Putamen (tissue), 1 donor: Measurements from ENCODE around the gene CGB3.
"Not testable (repeated sequence)": the region's sequence is repeated elsewhere in the genome, so short reads cannot be mapped to it uniquely, and the experiment has no call there.

Source experiments
- DNase-seq: peaks from one replicate; pipeline ENCODE4 v3.0.0-alpha.2; 2016; ENCODE audit warnings: low spot score

Gene CGB3

DNA sequence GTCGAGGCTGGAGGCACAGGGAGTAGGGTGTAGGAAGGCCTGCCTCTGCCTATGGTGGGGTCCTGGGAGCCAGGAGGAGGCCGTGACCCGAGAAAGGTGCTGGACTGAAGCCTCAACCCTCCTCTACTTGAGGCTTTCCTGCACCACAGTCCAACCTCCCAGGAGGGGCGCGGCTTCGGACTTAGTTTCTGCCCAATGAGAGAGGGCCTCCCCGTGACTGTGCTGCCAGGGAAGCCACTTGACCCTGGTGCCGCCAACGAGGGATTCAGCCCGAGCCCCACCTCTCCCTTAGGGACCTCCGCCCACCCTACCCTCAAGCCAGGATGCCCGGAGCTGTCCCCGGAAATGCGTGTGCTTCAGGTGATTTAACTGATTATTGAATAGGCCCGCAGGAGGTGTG is at the start of gene CGB3:
TSS of gene CGB3 (minus strand) at position 101 of the 400 bp plus-strand sequence. CDS start 362 bp downstream, outside the sequence.
- not testable (repeated sequence) for DNase-seq

DNA sequence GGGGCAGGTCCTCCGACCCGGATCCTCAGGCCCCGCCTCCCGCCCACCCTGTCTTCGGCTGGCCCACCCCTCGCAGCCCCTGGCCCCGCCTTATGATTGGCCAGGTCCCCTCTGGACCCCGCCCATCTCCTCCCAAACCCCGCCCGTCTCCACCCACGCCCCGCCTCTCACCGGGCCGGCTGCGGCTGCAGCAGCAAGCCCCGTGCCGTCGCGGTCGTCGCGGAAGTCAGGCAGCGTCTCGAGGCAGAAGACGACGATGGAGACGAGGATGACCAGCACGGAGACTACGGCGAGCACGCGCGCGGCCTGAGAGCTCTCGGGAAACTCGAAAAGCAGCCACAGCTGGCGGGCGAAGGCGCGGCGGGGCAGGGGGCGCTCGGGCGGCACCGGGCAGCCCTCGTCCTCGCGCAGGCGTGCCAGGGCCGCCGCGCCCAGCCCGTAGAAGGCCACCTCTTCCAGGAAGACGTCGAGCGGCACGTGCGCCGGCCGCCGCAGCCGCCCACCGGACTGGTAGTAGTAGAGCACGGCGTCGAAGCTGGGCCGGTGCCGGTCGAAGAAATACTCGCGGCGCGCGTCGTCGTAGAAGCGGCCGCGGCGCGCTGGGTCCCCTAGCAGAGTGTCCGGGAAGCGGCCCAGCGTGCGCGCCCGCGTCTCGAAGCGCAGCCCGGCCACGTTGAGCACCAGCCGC is 47.9 kb upstream of the CGB3 start:
- no peak for DNase-seq

DNA sequence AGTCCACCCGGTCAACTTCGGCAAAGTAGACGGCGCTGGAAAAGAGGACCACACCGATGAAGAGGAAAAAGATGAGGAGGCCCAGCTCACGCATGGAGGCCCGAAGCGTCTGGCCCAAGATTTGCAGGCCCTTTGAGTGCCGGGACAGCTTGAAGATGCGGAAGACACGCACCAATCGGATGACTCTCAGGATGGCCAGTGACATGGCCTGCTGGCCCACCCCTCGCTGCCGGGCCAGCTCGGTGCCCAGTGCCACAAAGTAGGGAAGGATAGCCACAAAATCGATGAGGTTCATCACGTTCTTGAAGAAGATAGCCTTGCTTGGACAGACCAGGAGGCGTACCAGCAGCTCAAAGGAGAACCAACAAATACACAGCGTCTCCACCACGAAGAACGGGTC is 46.3 kb upstream of the CGB3 start:
- DNase-seq, result no peak

DNA sequence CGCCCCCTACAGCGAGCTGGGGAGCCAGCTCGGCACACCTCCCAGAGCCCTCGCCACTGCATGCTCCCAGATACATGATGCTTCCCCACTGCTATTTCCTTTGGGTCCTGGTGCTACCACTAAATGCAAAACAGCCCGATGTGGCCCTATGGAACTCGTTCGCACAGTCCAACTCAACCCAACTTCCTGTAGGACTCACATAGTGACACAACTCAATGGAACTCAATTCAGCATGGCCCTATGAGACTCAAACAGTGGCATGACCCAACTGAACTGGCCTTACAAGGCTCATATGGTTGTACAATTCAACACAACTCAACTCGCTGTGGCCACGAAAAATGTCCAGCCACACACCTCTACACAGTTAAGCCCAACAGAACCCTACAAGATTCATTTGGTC is 44.9 kb upstream of the CGB3 start:
- DNase-seq, result no peak

DNA sequence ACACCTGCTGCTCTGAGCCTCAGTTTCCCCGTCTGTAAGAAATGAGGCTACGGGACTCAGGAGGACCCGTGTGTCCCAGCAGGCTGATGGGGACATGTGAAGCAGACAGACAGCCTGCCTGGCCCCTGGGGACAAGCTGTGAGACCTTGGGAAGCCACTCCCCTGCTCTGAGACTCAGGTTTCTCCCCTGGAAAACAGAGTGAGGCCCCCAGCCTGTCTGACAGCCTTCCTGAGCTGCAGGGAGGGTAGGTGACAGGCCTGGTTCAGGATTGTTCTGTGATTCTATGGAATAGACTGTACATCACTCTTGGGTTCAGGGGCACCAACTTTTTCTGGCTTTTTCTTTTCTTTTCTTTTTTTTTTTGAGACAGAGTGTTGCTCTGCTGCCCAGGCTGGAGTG is 43.4 kb upstream of the CGB3 start:
- DNase-seq, result no peak

DNA sequence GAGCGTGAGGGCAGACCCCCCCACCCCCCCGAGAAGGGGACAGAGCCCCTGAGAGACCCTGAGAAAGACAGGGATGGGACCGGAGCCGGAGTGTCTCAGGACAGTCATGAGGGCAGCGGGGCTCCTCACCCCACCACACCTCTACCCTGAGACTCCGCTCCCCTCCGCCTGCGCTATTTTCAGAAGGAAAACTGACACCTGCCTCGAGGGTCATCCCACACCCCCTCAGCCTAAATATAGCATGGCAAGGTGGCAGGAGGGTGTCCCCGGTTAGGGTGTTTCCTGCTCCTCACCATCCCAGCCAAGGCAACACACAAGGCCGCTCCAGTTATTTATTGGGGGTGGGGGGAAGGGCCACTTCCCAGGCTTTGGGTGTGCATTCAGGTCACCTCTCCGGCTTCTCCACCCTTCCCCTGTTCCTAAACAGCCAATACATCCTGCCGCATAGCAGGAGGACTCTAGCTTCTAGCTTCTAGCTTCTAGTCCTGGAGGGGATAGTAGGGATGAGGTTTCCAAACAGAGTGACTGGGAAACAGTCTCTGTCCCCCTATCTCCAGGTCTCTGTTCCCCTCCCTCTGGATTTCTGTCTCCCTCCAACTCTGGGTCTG is 41.9 kb upstream of the CGB3 start:
- no peak for DNase-seq

DNA sequence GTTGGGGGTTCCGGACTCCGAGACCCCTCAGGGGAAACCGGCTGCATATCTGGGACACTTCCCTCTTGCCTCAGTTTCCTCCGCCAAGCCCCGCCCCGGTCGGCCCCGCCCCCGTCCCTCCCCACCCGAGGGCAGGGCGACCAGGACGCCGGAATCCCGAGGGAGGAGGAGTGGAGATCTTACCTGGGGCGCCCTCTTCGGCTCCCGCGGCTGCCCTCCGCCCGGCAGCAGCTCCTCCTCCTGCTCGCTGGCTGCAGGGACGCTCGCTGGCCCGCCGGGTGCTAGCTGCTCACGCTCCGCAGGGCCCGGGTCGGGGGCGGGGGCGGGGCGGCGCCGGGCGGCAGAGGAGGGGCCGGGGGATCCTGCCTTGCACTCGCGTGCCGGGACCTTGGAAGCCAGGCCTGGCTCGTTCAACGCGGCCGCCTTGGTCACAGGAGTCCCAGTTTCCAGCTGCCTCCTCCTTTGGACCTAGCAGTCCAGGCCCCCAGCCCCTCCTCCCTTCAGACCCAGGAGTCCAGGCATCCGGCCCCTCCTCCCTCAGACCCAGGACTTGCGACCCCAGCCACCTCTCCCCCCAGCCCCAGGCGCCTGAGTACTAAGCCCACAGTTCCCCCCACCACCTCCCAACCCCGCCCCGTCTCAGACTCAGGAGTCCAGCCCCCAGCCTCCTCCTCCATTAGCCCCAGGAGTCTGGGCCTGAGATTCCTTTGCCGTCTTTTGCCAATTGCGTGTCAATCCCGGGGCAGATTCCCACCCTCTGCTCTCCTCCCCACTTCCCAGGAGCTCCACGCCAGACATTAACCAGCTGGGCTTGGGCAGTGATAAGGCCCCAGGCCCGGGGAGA is 40.9 kb upstream of the CGB3 start, which contains the start of gene NTF4:
TSS of gene NTF4 (minus strand) at position 51 of the 844 bp plus-strand sequence. CDS start 2,821 bp downstream, outside the sequence.
- no peak for DNase-seq

DNA sequence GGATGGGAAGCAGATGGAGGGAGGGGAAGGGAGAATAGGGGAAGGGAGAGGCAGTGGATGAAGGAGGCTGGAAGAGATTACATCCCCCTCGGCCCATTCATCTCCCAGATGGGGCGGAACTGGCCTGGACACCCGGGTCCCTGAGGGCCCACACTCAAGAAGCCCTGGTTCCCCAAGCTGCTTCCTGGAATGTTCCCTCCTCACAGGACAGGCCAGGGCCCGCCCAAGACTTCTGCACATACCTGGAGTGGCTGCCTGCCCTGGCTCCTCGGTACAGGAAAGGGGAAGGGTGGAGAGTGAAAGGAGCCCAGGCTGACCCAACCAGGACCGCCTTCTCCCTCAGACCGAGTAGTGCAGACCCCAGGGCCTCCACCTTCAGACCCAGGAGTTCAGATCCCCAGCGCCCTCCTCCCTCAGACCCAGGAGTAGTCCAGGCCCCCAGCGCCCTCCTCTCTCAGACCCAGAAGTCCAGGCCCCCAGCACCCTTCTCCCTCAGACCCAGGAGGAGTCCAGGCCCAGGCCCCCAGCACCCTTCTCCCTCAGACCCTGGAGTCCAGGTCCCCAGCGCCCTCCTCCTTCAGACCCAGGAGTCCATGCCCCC is 40.0 kb upstream of the CGB3 start:
- DNase-seq, result no peak

DNA sequence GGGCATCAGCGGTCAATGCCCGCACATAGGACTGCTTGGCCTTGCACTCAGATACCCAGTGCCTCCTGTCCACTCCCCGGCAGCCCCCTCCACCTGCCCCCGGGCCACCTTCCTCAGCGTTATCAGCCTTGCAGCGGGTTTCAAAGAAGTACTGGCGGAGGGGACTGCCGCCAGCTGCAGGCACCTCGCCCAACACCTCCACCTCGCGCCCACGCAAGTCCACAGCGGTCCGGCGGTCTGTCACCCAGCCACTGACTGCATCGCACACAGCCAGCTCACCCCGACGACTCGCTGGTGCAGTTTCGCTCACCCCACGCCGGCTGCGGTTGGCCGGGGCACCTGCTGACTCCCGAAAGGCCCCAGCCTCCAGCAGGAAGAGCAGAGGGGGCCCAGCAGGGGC is 37.3 kb upstream of the CGB3 start:
- DNase-seq, result no peak

DNA sequence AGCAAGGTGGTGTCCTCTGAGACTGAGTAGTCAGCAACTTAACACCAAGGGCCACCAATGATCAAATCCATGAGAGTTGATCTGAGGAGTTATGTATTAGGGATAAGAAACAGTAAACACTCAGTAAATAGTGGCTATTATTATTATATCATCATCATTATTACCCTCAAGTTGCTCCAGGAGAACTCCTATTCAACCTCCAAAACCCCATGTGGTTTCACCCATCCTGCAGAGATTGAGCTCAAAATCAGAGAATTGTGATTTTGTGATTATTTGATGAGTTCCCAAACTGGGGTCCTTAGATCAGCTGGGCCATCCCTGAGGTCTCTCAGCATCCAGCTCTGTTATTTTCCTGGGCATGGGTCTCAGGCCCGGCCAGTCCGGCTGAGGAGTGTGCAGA is 36.9 kb upstream of the CGB3 start:
- no peak for DNase-seq

DNA sequence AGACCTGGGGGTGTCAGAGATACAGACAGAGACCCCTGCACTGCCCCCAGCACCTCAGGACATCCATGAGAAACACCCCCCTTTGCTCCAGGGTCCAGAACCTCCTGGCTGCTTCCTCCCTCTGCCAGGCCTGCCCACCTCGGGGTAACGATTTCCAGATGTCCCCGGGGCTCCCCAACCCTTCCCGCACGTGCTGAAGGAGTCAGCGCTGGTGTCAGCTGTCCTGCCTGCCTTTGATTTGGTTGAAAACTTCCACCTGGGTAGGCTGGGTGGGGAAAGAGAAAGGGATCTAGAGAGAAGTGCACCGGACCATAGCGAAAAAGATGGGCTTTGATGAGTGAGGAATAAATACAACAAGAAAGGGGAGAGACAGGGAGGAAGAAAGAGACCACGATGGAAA is 34.9 kb upstream of the CGB3 start:
- DNase-seq, result no peak

DNA sequence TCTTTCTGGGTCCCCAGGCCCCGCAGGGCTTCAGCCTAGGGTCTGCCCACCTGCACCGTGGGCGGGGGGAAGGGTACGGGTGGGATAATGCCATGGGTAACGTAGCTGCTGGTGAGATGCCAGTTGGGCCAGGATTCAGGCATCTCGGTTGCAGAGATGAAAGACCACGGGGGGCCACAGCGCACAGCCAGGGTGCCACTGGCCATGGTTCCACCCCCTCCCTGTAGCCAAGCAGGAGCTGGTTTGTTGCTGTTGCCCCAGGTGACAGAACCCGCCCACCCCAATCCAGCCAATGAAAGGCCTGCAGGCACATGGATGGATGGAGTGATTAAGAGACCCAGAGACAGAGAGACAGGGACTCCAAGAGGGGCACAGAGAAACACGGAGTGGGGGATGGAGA is 34.4 kb upstream of the CGB3 start:
- no peak for DNase-seq

DNA sequence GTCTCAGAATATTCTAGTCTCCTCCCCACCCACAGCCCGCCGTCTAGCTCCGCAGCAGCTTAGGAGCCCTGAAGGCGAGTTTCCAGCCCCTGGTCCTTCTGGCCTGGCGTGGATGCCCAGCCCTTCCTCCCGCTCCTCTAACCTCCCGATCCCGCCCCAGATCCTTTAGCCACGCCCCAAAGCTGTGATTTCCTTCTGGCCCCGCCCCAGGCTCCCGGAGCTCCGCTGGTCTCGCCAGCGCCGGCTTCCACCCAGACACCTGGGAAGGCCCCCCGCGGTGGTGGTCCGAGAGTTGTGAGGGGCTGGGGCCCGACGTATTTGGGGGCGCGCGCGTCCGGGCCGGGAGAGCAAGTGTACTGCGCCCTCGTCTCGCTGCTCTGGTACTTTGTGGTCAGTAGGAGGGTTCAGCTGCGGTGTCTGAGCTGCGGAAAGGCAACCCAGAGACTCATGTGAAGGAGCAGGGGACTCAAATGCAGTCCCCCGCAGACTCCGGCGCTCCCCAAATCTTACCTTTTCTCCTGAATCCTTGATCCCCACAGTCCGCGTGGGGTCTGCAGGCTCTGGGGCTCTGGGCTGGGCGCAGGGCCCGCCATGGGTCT is 33.6 kb upstream of the CGB3 start, which contains the start of gene CGB7:
TSS of gene CGB7 (minus strand) at position 114 of the 599 bp plus-strand sequence. CDS start 2,374 bp downstream, outside the sequence.
- no peak for DNase-seq

DNA sequence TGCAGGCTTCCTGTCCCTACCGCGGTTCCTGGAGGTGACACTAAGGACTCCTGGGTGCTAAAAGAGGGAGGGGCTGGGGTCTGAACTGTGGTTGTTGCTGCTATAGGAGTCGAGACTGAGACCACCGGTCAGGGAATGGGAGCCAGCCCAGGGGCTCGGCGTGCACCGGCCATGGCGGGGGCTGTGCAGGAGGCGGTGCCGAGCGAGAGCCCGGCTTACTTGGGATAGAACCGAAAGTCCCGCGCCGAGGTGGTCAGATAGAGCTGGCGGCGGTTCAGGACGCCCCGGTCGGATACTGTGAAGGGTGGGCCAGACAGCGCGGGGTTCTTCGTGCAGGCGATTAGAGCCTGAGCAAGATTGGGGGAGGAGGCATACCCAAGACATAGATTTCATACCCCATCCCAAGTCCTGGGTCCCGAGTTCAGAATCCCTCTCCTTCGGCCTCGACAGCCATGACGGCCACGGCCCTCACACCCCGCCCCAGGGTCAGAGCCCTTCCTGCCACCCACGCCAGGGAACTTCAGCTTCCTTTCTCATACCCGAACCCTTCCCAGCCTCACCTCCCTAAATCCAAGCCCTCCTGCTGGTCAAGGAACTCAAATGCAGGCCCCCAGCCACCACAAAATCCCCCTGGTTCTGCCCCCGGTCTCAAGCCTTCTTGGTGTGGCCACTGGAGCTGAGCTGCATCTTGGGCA is 32.9 kb upstream of the CGB3 start:
- DNase-seq, result not testable (repeated sequence)

DNA sequence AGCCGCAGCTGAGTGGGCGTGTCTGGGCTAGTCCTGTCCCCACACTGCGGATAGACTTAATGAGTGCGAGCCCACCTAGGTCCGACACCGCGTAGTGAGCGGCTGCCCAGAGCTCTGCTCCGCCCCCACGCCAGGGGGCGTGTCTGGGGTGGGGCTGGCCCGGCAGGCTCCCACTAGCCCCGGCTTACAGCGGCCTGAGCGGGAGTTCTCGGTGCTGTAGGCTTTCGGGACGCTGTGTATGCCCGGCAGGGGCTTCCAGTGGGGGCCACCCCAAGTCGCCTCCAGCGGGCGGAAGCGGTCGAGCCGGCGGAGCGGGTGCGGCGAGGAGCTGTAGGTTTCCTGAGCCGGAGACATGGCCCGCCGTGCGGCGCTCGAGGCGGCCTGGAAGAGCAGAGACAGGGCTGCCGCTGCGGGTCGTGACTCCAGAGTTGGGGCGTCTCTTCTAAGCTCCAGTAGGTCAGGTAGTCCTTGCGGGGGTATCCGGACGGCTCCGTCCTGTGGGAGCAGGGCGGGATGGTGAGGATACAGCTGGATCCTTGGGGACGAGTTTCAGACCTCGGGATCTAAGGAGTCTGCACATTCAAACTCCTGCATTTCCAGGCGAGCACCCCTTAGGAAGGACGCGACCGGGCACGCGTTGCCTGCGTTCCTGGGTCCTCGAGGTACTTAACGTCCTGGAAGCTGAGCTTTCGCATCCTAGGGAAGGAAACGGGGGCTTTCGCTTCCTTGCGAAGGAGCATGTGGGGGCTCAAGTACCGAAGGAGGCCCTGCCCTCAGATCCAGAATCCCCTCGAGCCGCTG is 32.2 kb upstream of the CGB3 start:
- no peak for DNase-seq

DNA sequence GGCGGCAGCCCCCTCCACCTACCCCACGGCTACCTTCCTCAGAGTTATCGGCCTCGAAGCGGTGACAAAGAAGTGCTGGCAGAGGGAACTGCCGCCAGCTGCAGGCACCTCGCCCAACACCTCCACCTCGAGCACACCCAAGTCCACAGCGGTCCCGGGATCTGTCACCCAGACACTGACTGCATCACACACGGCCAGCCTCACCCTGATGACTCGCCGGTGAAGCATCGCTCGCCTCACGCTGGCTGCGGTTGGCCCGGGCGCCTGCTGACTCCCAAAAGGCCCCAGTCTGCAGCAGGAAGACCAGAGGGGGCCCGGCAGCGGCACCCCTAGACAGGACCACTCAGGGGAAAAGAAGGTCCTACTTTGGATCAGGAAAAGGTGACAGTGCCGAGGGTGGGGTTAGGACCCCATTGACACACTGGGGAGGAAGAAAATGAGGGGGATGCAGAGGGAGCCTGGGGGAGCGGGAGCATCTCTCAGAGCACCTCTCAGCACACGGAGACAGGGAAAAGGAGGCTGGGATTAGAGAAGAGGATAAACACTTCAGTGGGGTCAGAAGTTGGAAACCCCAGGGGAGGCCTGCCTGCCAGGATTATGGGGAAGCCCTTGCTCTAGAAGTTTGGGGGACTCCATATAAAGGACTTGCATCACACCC is 26.4 kb upstream of the CGB3 start:
- not testable (repeated sequence) for DNase-seq

DNA sequence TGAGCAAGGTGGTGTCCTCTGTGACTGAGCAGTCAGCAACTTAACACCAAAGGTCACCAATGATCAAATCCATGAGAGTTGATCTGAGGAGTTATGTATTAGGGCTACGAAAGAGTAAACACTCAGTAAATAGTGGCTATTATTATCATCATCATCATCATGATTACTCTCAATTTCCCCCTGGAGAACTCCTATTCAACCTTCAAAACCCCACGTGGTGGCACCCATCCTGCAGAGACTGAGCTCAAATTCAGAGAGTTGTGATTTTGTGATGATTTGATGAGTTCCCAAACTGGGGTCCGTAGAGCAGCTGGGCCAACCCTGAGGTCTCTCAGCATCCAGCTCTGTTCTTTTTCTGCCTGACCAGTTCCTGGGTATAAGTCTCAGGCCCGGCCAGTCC is 25.7 kb upstream of the CGB3 start:
- DNase-seq, result not testable (repeated sequence)

DNA sequence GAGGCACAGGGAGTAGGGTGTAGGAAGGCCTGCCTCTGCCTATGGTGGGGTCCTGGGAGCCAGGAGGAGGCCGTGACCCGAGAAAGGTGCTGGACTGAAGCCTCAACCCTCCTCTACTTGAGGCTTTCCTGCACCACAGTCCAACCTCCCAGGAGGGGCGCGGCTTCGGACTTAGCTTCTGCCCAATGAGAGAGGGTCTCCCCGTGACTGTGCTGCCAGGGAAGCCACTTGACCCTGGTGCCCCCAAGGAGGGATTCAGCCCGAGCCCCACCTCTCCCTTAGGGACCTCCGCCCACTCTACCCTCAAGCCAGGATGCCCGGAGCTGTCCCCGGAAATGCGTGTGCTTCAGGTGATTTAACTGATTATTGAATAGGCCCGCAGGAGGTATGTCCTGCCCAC is 24.9 kb upstream of the CGB3 start, which contains the start of gene CGB8:
TSS of gene CGB8 (minus strand) at position 101 of the 400 bp plus-strand sequence. CDS start 372 bp downstream, outside the sequence.
- DNase-seq, result not testable (repeated sequence)

DNA sequence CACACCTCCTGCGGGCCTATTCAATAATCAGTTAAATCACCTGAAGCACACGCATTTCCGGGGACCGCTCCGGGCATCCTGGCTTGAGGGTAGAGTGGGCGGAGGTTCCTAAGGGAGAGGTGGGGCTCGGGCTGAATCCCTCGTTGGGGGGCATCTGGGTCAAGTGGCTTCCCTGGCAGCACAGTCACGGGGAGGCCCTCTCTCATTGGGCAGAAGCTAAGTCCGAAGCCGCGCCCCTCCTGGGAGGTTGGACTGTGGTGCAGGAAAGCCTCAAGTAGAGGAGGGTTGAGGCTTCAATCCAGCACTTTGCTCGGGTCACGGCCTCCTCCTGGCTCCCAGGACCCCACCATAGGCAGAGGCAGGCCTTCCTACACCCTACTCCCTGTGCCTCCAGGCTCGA is 19.4 kb upstream of the CGB3 start, which contains the start of gene CGB5:
TSS of gene CGB5 (plus strand) at position 301 of the 400 bp plus-strand sequence. CDS start 362 bp downstream, outside the sequence.
- DNase-seq, result not testable (repeated sequence)
